Sigmoid colon (tissue), 4 donors: ENCODE data around the gene C21orf91.

Experiments
- CTCF ChIP-seq, 4 experiments: fragments of 450-650 bp in 3 of 4; fragments of 200-600 bp in 1 of 4; IDR thresholded peaks; one replicate each; pipeline ENCODE4 v1.5.1; 2016 to 2019; ENCODE audit warnings: antibody characterized with exemption in 4 of 4, mild to moderate bottlenecking in 3 of 4, moderate library complexity in 2 of 4
- EP300 ChIP-seq, 4 donors: sonication (generic); formaldehyde crosslinking; IDR thresholded peaks; one replicate each; pipeline ENCODE4 v1.6.1; 2017; ENCODE audit warnings: antibody characterized with exemption in 4 of 4
- POLR2A ChIP-seq, 2 donors: fragments of 450-650 bp; IDR thresholded peaks; one replicate each; pipeline ENCODE4 v1.6.1; 2016; ENCODE audit warnings: antibody characterized with exemption in 2 of 2, mild to moderate bottlenecking in 2 of 2, moderate library complexity in 2 of 2
- POLR2AphosphoS5 ChIP-seq, 4 donors: sonication (generic); formaldehyde crosslinking; IDR thresholded peaks; one replicate each; pipeline ENCODE4 v1.6.1; 2017; ENCODE audit warnings: antibody characterized with exemption in 4 of 4

- TF ChIP-seq CTCF (IDR thresholded peaks at IDR 0.05) (no peak), EP300 (IDR thresholded peaks at IDR 0.05) (no peak), POLR2A (IDR thresholded peaks at IDR 0.05) (no peak), POLR2AphosphoS5 (IDR thresholded peaks at IDR 0.05) (no peak)
Observed at GRCh38 chr21:17785403-17785788, 33.8 kb downstream of the C21orf91 start.
